ENCODE data around the gene COL23A1.
"Not testable (repeated sequence)": the region's sequence is repeated elsewhere in the genome, so short reads cannot be mapped to it uniquely, and the experiment has no call there.

COL23A1 gene

GRCh38 chr5:178232124-178232919 lies 357.9 kb downstream of the COL23A1 start, which contains the start of gene PHYKPL:
Gene PHYKPL, minus strand, starts transcription at chr5:178232802. Its CDS starts 252 bp downstream, at chr5:178232550.
- peak; percentile 67 for DNase-seq

GRCh38 chr5:178231539-178232123 lies 358.6 kb downstream of the COL23A1 start:
- DNase-seq: no peak

GRCh38 chr5:178230879-178231538 lies 359.2 kb downstream of the COL23A1 start:
- DNase-seq: no peak

- no peak for DNase-seq
Measured at GRCh38 chr5:178229861-178230260, 360.3 kb downstream of the COL23A1 start.

- DNase-seq: not testable (repeated sequence)
Measured at GRCh38 chr5:178229111-178229510, 361.1 kb downstream of the COL23A1 start.

GRCh38 chr5:178228609-178229008 lies 361.6 kb downstream of the COL23A1 start:
- no peak for DNase-seq

GRCh38 chr5:178227929-178228328 lies 362.3 kb downstream of the COL23A1 start:
- no peak for DNase-seq

GRCh38 chr5:178227138-178227659 lies 363.0 kb downstream of the COL23A1 start:
- no peak for DNase-seq

GRCh38 chr5:178225174-178225573 lies 365.0 kb downstream of the COL23A1 start:
- DNase-seq: no peak

- no peak for DNase-seq
Measured at GRCh38 chr5:178224403-178224802, 365.8 kb downstream of the COL23A1 start.

GRCh38 chr5:178223828-178224335 lies 366.3 kb downstream of the COL23A1 start:
- no peak for DNase-seq

GRCh38 chr5:178223196-178223773 lies 366.9 kb downstream of the COL23A1 start:
- DNase-seq: no peak

- DNase-seq: no peak
Measured at GRCh38 chr5:178222292-178222691, 367.9 kb downstream of the COL23A1 start.

GRCh38 chr5:178221853-178222252 lies 368.3 kb downstream of the COL23A1 start:
- DNase-seq: no peak

GRCh38 chr5:178221282-178221681 lies 368.9 kb downstream of the COL23A1 start:
- no peak for DNase-seq

GRCh38 chr5:178218827-178219226 lies 371.4 kb downstream of the COL23A1 start:
- no peak for DNase-seq

- no peak for DNase-seq
Measured at GRCh38 chr5:178218237-178218776, 371.9 kb downstream of the COL23A1 start.

GRCh38 chr5:178216779-178217178 lies 373.4 kb downstream of the COL23A1 start:
- no peak for DNase-seq

- DNase-seq: no peak
Measured at GRCh38 chr5:178216088-178216534, 374.1 kb downstream of the COL23A1 start.

- no peak for DNase-seq
Measured at GRCh38 chr5:178215280-178216002, 374.8 kb downstream of the COL23A1 start.

GRCh38 chr5:178214160-178214803 lies 375.9 kb downstream of the COL23A1 start:
- no peak for DNase-seq
